LNCaP clone FGC (cell line): ENCODE results near the gene LAMP5.

Experiments used
- DNase-seq: peaks from one replicate; pipeline ENCODE4 v3.0.0-alpha.2; 2011; ENCODE audit warnings: low read depth
- H3K4me3 ChIP-seq: 2 replicates; pipeline ENCODE4 v1.5.1; 2011; ENCODE audit warnings: mild to moderate bottlenecking, low read depth, low read length, control low read depth
- CTCF ChIP-seq: IDR thresholded peaks from 2 replicates; pipeline ENCODE4 v1.5.1; 2012; ENCODE audit warnings: mild to moderate bottlenecking; ENCODE audit not compliant: control insufficient read depth, insufficient read depth; ENCODE audit errors: extremely low read depth

LAMP5 gene

DNA sequence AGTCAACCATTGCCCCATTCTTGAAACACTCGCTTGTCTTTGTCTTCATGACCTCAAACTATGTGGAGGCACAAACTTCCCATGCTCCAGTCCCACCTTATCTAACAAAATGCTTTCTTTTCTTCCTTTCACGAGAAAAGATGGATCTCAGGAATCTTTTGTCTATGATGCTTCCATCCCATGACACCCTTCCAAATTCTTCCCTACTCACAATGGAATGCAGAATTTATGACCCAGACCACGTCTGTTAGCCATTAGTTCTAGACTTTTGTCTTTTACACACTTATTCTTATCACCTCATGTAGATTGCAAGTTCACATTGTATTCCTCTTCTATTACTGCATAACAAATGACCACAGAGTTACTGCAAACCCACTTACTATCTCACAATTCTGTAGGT is 24.2 kb upstream of the LAMP5 start:
- no peak for DNase-seq
- H3K4me3 ChIP-seq = no peak overlapping the region
- no peak for TF ChIP-seq CTCF

DNA sequence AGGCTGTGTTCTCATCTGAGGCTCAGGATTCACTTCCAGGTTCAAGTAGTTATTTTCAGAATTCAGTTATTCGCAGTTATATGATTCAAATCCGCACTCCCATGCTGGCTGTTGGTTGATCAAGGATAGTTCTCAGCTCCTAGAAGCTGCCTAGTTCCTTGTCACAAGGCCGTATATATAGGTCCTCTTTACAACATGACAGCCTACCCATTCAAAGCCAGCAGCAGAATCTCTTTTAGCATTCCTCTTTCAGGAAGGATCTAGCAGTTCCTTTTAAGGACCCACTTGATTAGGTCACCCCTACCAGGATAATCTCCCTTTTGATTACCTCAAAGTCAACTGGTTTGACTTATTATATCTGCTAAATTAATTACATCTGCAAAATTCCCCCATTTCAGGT is 23.8 kb upstream of the LAMP5 start:
- no peak for TF ChIP-seq CTCF
- H3K4me3 ChIP-seq = no peak overlapping the region
- DNase-seq = no peak

DNA sequence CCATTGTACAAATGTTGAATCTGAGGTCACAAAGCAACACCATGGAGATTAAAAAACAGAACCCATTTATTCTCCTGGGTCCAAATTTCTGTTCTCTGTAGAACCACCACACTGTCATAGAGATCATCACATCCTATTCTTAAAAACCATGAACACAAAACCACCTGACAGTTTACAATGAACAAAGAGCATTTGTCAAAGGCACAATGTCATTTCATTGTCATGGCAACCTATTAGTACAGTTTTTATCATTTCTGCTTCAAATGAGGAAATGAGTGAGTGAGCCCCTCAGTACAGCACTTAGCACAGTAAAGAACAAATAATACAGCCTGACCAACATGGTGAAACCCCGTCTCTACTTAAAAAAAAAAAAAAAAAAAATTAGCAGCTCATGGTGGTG is 23.1 kb upstream of the LAMP5 start:
- no peak for TF ChIP-seq CTCF
- H3K4me3 ChIP-seq = no peak overlapping the region
- DNase-seq = no peak

- TF ChIP-seq CTCF = no peak
Measured at GRCh38 chr20:9492067-9492466, 22.3 kb upstream of the LAMP5 start.

GRCh38 chr20:9493803-9494202 is 20.6 kb upstream of the LAMP5 start:
- no peak for TF ChIP-seq CTCF
- no peak for DNase-seq
- no peak overlapping the region for H3K4me3 ChIP-seq

More at GRCh38 chr20:9492067-9492466, 22.3 kb upstream of the LAMP5 start:
- H3K4me3 ChIP-seq = no peak overlapping the region
- DNase-seq = no peak

GRCh38 chr20:9495701-9496100 is 18.7 kb upstream of the LAMP5 start:
- no peak for DNase-seq
- no peak overlapping the region for H3K4me3 ChIP-seq
- no peak for TF ChIP-seq CTCF

DNA sequence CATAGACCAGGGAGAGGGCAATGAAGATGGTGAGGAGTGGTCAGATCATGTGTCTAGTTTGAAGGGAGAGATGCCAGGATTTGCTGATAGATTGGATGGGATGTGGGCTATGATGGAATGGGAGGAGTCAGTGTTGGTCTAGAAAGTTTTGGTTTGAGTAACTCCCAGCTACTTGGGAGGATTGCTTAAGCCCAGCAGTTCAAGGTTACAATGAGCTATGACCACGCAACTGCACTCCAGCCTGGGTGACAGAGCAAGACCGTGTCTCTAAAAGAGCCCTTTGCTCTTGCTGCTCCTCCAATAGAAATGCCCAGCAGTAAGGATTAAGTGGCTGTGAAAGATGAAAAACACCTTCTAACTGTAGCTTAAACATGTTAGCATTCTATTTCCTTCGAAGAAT is 18.2 kb upstream of the LAMP5 start:
- no peak overlapping the region for H3K4me3 ChIP-seq
- no peak for TF ChIP-seq CTCF
- no peak for DNase-seq
